Measurements from ENCODE around the gene PRPH.

Gene PRPH

GRCh38 chr12:49334226-49334625 is 39.3 kb downstream of the PRPH start:
- DNase-seq: no peak

GRCh38 chr12:49334681-49335080 is 39.7 kb downstream of the PRPH start:
- no peak for DNase-seq

GRCh38 chr12:49335118-49335954 is 40.4 kb downstream of the PRPH start:
- no peak for DNase-seq

- DNase-seq: no peak
Observed at GRCh38 chr12:49335955-49336644, 41.2 kb downstream of the PRPH start.

GRCh38 chr12:49336645-49337584 is 42.0 kb downstream of the PRPH start, which contains the start of gene C1QL4:
Gene C1QL4 (minus strand): TSS chr12:49337188. CDS start chr12:49336477, 711 bp downstream.
- DNase-seq: peak; percentile 61

- no peak for DNase-seq
Observed at GRCh38 chr12:49338830-49339463, 44.0 kb downstream of the PRPH start.

GRCh38 chr12:49339464-49339861 is 44.5 kb downstream of the PRPH start:
- DNase-seq: no peak

- no peak for DNase-seq
Observed at GRCh38 chr12:49340095-49340870, 45.3 kb downstream of the PRPH start.

- DNase-seq: no peak
Observed at GRCh38 chr12:49340971-49341776, 46.2 kb downstream of the PRPH start.

- DNase-seq: no peak
Observed at GRCh38 chr12:49341777-49342065, 46.8 kb downstream of the PRPH start.

- DNase-seq: peak; percentile 78
Observed at GRCh38 chr12:49342066-49342913, 47.3 kb downstream of the PRPH start.

- DNase-seq: no peak
Observed at GRCh38 chr12:49342914-49343731, 48.2 kb downstream of the PRPH start.

GRCh38 chr12:49344486-49345050 is 49.6 kb downstream of the PRPH start:
- no peak for DNase-seq

- DNase-seq: no peak
Observed at GRCh38 chr12:49345051-49345824, 50.3 kb downstream of the PRPH start.

- DNase-seq: no peak
Observed at GRCh38 chr12:49345825-49346658, 51.1 kb downstream of the PRPH start.

- DNase-seq: peak; percentile 47
Observed at GRCh38 chr12:49346659-49347310, 51.8 kb downstream of the PRPH start, which contains the start of gene DNAJC22. Gene DNAJC22 (plus strand): TSS chr12:49346888. CDS start chr12:49348873, 1,985 bp downstream.
